ENCODE measurements around the gene TMEM8B. TPM values are rescaled to one million over a fixed set of nuclear protein-coding genes. Genes with fewer than 3 reads are reported as not detected.
"Not testable (repeated sequence)": the region's sequence is repeated elsewhere in the genome, so short reads cannot be mapped to it uniquely, and the experiment has no call there.

Gene TMEM8B
- total RNA-seq, 2 experiments from 2014 or later, result 3.1 to 3.2 TPM

GRCh38 chr9:35896570-35896969, 67.5 kb downstream of the TMEM8B start:
- Mint-ChIP-seq H3K9me3 (no peaks in the 10 kb centered on the region), H3K27ac (no peak overlapping the region), H3K4me1 (no peaks in the 10 kb centered on the region), H3K27me3 (peaks cover 22% of the 10 kb centered on the region), H3K4me3 (no peak overlapping the region), H3K36me3 (ENCODE audit: low read depth) (no peaks in the 10 kb centered on the region)
- ChIA-PET POLR2A (no interaction called here), CTCF (interaction anchor here (1.0 to 2.2 kb wide), 3 partner anchors 14 to 70 kb away, joined by 3 to 6 read pairs (median 3); no protein-coding TSS in a partner anchor)
- DNase-seq, result no peak

- POLR2A ChIA-PET; DNase-seq; H3K27ac Mint-ChIP-seq; H3K9me3 Mint-ChIP-seq; H3K4me1 Mint-ChIP-seq; H3K4me3 Mint-ChIP-seq; H3K36me3 Mint-ChIP-seq (ENCODE audit: low read depth): not testable (repeated sequence)
- CTCF ChIA-PET, result interaction anchor here (1.0 to 2.2 kb wide), 3 partner anchors 15 to 59 kb away, joined by 3 to 6 read pairs (median 3); no protein-coding TSS in a partner anchor
- H3K27me3 Mint-ChIP-seq, result peaks cover 17% of the 10 kb centered on the region
Measured at GRCh38 chr9:35897376-35898099, 68.5 kb downstream of the TMEM8B start.

GRCh38 chr9:35898337-35898736, 69.3 kb downstream of the TMEM8B start:
- CTCF ChIA-PET, result interaction anchor here (1.1 to 2.2 kb wide), 2 partner anchors 16 to 41 kb away, joined by 3 to 6 read pairs; no protein-coding TSS in a partner anchor
- POLR2A ChIA-PET, result no interaction called here

GRCh38 chr9:35899021-35899420, 70.0 kb downstream of the TMEM8B start:
- Mint-ChIP-seq H3K27ac (no peak overlapping the region), H3K36me3 (ENCODE audit: low read depth) (no peaks in the 10 kb centered on the region), H3K4me3 (no peak overlapping the region), H3K9me3 (no peaks in the 10 kb centered on the region), H3K27me3 (peaks cover 13% of the 10 kb centered on the region), H3K4me1 (peaks cover 3% of the 10 kb centered on the region)
- CTCF ChIA-PET, result interaction anchor here (1.0 kb wide), 1 partner anchor 46 kb away, joined by 3 read pairs; no protein-coding TSS in a partner anchor
- POLR2A ChIA-PET, result no interaction called here
- DNase-seq, result no peak

More at GRCh38 chr9:35898337-35898736, 69.3 kb downstream of the TMEM8B start:
- Mint-ChIP-seq H3K27me3 (peaks cover 19% of the 10 kb centered on the region), H3K4me1 (peaks cover 3% of the 10 kb centered on the region), H3K9me3 (no peaks in the 10 kb centered on the region), H3K4me3 (no peak overlapping the region), H3K36me3 (ENCODE audit: low read depth) (no peaks in the 10 kb centered on the region), H3K27ac (no peak overlapping the region)
- DNase-seq, result no peak

GRCh38 chr9:35903049-35903448, 74.0 kb downstream of the TMEM8B start:
- Mint-ChIP-seq H3K9me3 (no peaks in the 10 kb centered on the region), H3K4me3 (no peak overlapping the region), H3K4me1 (peaks cover 10% of the 10 kb centered on the region), H3K27me3 (peaks cover 12% of the 10 kb centered on the region), H3K27ac (no peak overlapping the region), H3K36me3 (ENCODE audit: low read depth) (no peaks in the 10 kb centered on the region)
- ChIA-PET POLR2A (no interaction called here), CTCF (interaction anchor here (0.6 to 6.1 kb wide), 17 partner anchors 8 to 237 kb away, joined by 3 to 56 read pairs (median 4); partner anchors contain the start of gene ARHGEF39)
- peak; percentile 32 for DNase-seq

- Mint-ChIP-seq H3K4me1 (peaks cover 23% of the 10 kb centered on the region), H3K36me3 (ENCODE audit: low read depth) (no peaks in the 10 kb centered on the region), H3K27ac (no peak overlapping the region), H3K4me3 (no peak overlapping the region), H3K9me3 (no peaks in the 10 kb centered on the region), H3K27me3 (peaks cover 8% of the 10 kb centered on the region)
- POLR2A ChIA-PET, result no interaction called here
- no peak for DNase-seq
- CTCF ChIA-PET, result interaction anchor here (1.9 to 6.1 kb wide), 3 partner anchors 16 to 119 kb away, joined by 17 to 56 read pairs (median 17); no protein-coding TSS in a partner anchor
Measured at GRCh38 chr9:35904338-35904737, 75.3 kb downstream of the TMEM8B start.

- Mint-ChIP-seq H3K4me1 (peaks cover 28% of the 10 kb centered on the region), H3K27me3 (peaks cover 8% of the 10 kb centered on the region), H3K4me3 (no peak overlapping the region), H3K9me3 (no peaks in the 10 kb centered on the region), H3K36me3 (ENCODE audit: low read depth) (no peaks in the 10 kb centered on the region), H3K27ac (no peak overlapping the region)
- ChIA-PET CTCF (interaction anchor here (1.4 to 6.1 kb wide), 2 partner anchors 41 to 197 kb away, joined by 3 to 56 read pairs; no protein-coding TSS in a partner anchor), POLR2A (no interaction called here)
- DNase-seq, result no peak
Measured at GRCh38 chr9:35905051-35905781, 76.2 kb downstream of the TMEM8B start.

- CTCF ChIA-PET, result interaction anchor here (1.4 to 6.1 kb wide), 2 partner anchors 40 to 196 kb away, joined by 3 to 56 read pairs; no protein-coding TSS in a partner anchor
- POLR2A ChIA-PET, result no interaction called here
- no peak for DNase-seq
Measured at GRCh38 chr9:35905912-35906679, 77.1 kb downstream of the TMEM8B start, which contains the start of gene HRCT1. HRCT1 (plus strand) TSS chr9:35906202; CDS start chr9:35906288, 86 bp downstream.

GRCh38 chr9:35906923-35907699, 78.1 kb downstream of the TMEM8B start:
- Mint-ChIP-seq H3K4me3 (no peak overlapping the region), H3K27ac (no peak overlapping the region), H3K27me3 (peaks cover 2% of the 10 kb centered on the region), H3K36me3 (ENCODE audit: low read depth) (no peaks in the 10 kb centered on the region), H3K9me3 (no peaks in the 10 kb centered on the region), H3K4me1 (peaks cover 45% of the 10 kb centered on the region)
- DNase-seq, result no peak
- ChIA-PET POLR2A (no interaction called here), CTCF (no interaction called here)

More at GRCh38 chr9:35905912-35906679, 77.1 kb downstream of the TMEM8B start, which contains the start of gene HRCT1:
- Mint-ChIP-seq H3K27me3 (peaks cover 4% of the 10 kb centered on the region), H3K4me3 (no peak within 1 kb of the TSS), H3K4me1 (peaks cover 37% of the 10 kb centered on the region), H3K9me3 (no peaks in the 10 kb centered on the region), H3K36me3 (ENCODE audit: low read depth) (no peaks in the 10 kb centered on the region), H3K27ac (no peak within 1 kb of the TSS)

GRCh38 chr9:35907711-35908503, 78.9 kb downstream of the TMEM8B start:
- H3K4me3 Mint-ChIP-seq, result no peak overlapping the region
- no peak for DNase-seq
- H3K27me3 Mint-ChIP-seq, result peaks cover under 1% of the 10 kb centered on the region
- H3K27ac Mint-ChIP-seq, result no peak overlapping the region
- no peaks in the 10 kb centered on the region for H3K36me3 Mint-ChIP-seq (ENCODE audit: low read depth)
- H3K9me3 Mint-ChIP-seq, result no peaks in the 10 kb centered on the region
- peaks cover 45% of the 10 kb centered on the region for H3K4me1 Mint-ChIP-seq
- ChIA-PET CTCF (no interaction called here), POLR2A (no interaction called here)

GRCh38 chr9:35908504-35909125, 79.6 kb downstream of the TMEM8B start:
- ChIA-PET CTCF (no interaction called here), POLR2A (no interaction called here)
- Mint-ChIP-seq H3K27me3 (no peaks in the 10 kb centered on the region), H3K4me3 (no peak overlapping the region), H3K36me3 (ENCODE audit: low read depth) (no peaks in the 10 kb centered on the region), H3K27ac (no peak overlapping the region), H3K4me1 (peaks cover 43% of the 10 kb centered on the region), H3K9me3 (no peaks in the 10 kb centered on the region)
- no peak for DNase-seq

Measured in activated CD4-positive, alpha-beta memory T cell treated with anti-CD3 and anti-CD28 coated beads, Interleukin-2, amount 10 ng/mL, durations not matched to agents 7 days and 5 days (primary cell).